Measurements from ENCODE around the gene GPR108.

Gene GPR108

GRCh38 chr19:6721138-6721474, 16.3 kb downstream of the GPR108 start:
- H3K4me3 ChIP-seq (ENCODE audit: low read length), result peak overlapping the region; percentile 54
- no peaks in the 10 kb centered on the region for H3K36me3 ChIP-seq (replicated peaks; ENCODE audit: low read depth, low read length)
- peaks cover 31% of the 10 kb centered on the region for H3K4me1 ChIP-seq (ENCODE audit: low read length)
- H3K27me3 ChIP-seq (ENCODE audit: low read depth, low read length), result 0 out of 2 replicates have a peak, but pooled peaks cover 4% of the 10 kb centered on the region
- TF ChIP-seq EZH2phosphoT487 (IDR thresholded peaks at IDR 0.05; ENCODE audit: low read depth) (no peak), CTCF (IDR thresholded peaks at IDR 0.05; ENCODE audit: low read depth, low read length) (no peak)
- H3K9me3 ChIP-seq (ENCODE audit: insufficient read depth, low read length), result no peaks in the 10 kb centered on the region
- H3K9ac ChIP-seq (ENCODE audit: low read length), result peak overlapping the region; percentile 25; the same call in 1 of the 2 replicates
- no peaks in the 10 kb centered on the region for H3K79me2 ChIP-seq (ENCODE audit: low read length)
- H3K27ac ChIP-seq (ENCODE audit: low read length), result no peak overlapping the region
- H4K20me1 ChIP-seq (ENCODE audit: insufficient read depth, low read length), result no peaks in the 10 kb centered on the region
- H3K4me2 ChIP-seq (ENCODE audit: low read length), result peak overlapping the region; percentile 55
- H2AFZ ChIP-seq (ENCODE audit: low read depth, low read length), result no peak overlapping the region

GRCh38 chr19:6720369-6721137, 16.8 kb downstream of the GPR108 start, which contains the start of gene C3:
C3 (minus strand) TSS chr19:6720650; CDS start chr19:6720589, 61 bp downstream.
- H3K9me3 ChIP-seq (ENCODE audit: insufficient read depth, low read length), result no peaks in the 10 kb centered on the region
- no peak within 1 kb of the TSS for H3K27ac ChIP-seq (ENCODE audit: low read length)
- TF ChIP-seq CTCF (IDR thresholded peaks at IDR 0.05; ENCODE audit: low read depth, low read length), result no peak
- TF ChIP-seq EZH2phosphoT487 (IDR thresholded peaks at IDR 0.05; ENCODE audit: low read depth), result no peak
- H3K79me2 ChIP-seq (ENCODE audit: low read length), result no peaks in the 10 kb centered on the region
- H3K4me3 ChIP-seq (ENCODE audit: low read length), result peak within 1 kb of the TSS; percentile 54
- H3K27me3 ChIP-seq (ENCODE audit: low read depth, low read length), result 0 out of 2 replicates have a peak, but pooled peaks cover 4% of the 10 kb centered on the region
- H3K4me1 ChIP-seq (ENCODE audit: low read length), result peaks cover 31% of the 10 kb centered on the region
- H3K4me2 ChIP-seq (ENCODE audit: low read length), result peak within 1 kb of the TSS; percentile 55
- H3K9ac ChIP-seq (ENCODE audit: low read length), result peak within 1 kb of the TSS; percentile 25; the same call in 1 of the 2 replicates
- 0 out of 2 replicates have a peak within 1 kb of the TSS, but pooled peaks have one; percentile 63 for H2AFZ ChIP-seq (ENCODE audit: low read depth, low read length)
- H4K20me1 ChIP-seq (ENCODE audit: insufficient read depth, low read length), result no peaks in the 10 kb centered on the region
- H3K36me3 ChIP-seq (replicated peaks; ENCODE audit: low read depth, low read length), result no peaks in the 10 kb centered on the region

- no peaks in the 10 kb centered on the region for H3K36me3 ChIP-seq (replicated peaks; ENCODE audit: low read depth, low read length)
- H3K4me2 ChIP-seq (ENCODE audit: low read length), result peak overlapping the region; percentile 55; the same call in 1 of the 2 replicates
Observed at GRCh38 chr19:6719992-6720368, 17.4 kb downstream of the GPR108 start.

More at GRCh38 chr19:6719992-6720368, 17.4 kb downstream of the GPR108 start:
- TF ChIP-seq EZH2phosphoT487 (IDR thresholded peaks at IDR 0.05; ENCODE audit: low read depth), result no peak
- TF ChIP-seq CTCF (IDR thresholded peaks at IDR 0.05; ENCODE audit: low read depth, low read length), result no peak
- Histone ChIP-seq H3K27me3 (ENCODE audit: low read depth, low read length) (0 out of 2 replicates have a peak, but pooled peaks cover 4% of the 10 kb centered on the region), H3K27ac (ENCODE audit: low read length) (no peak overlapping the region), H3K4me1 (ENCODE audit: low read length) (peaks cover 31% of the 10 kb centered on the region), H3K9ac (ENCODE audit: low read length) (no peak overlapping the region), H3K9me3 (ENCODE audit: insufficient read depth, low read length) (no peaks in the 10 kb centered on the region), H3K79me2 (ENCODE audit: low read length) (no peaks in the 10 kb centered on the region), H3K4me3 (ENCODE audit: low read length) (no peak overlapping the region), H4K20me1 (ENCODE audit: insufficient read depth, low read length) (no peaks in the 10 kb centered on the region), H2AFZ (ENCODE audit: low read depth, low read length) (no peak overlapping the region)

All from OCI-LY3 (cell line).